ENCODE results near the gene TESPA1. TPM values are rescaled to one million over a fixed set of nuclear protein-coding genes. Genes with fewer than 3 reads are reported as not detected.
A peak's percentile ranks its signal among the peaks of the same experiment; 100 is the strongest.

TESPA1 gene
- total RNA-seq, 6 experiments from 2014 or later = not detected

DNA sequence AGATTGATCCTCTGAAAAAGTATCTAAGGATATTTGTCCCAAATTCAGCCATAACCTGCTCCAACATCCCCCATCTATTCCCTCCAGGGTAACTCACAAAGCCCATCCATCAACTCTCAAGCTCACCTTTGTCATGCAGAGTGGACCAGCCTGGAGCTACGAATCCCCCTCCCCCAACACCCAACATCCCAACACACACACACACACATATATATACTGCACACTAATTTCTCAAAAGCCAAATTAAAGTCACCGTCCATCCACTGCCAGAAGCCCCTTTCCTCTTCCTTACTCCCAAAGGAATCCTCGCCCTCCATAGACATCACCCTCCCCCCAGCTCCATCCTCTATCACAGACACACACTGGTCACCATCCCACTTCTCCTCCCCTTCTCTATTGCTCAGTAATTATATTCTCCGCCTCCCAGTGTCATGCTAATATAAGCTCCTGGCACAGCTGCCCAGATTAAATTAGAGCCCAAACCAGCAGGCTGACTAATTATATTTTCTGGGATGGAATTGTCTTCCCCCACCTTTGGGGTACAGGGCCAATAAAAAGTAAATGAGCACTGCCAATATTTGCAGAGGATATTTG lies 13.5 kb upstream of the TESPA1 start:
- peaks cover 13% of the 10 kb centered on the region for H3K27me3 Mint-ChIP-seq (ENCODE audit: insufficient read depth)

DNA sequence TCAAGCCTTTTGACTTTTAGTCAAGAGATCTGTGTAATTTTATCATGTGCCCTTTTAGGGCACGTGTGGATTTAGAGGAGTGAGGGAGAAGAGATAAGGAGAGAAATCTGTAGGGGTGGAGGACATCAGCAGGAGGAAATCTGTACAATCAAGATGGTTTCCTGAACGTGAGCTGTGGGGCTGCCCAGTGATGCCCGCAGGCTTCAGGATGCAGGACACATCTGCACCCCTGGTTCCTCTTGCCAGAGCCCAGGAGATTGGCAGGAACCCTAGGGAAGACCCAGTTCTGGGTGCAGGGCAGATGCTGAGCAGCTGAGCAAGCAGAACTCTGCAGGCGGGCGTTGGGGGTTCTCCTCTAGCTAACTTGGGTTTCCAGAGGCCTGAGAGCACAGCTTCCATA lies 11.6 kb upstream of the TESPA1 start:
- no peak for DNase-seq
- Mint-ChIP-seq H3K4me3 (no peak overlapping the region), H3K27me3 (ENCODE audit: insufficient read depth) (peaks cover 8% of the 10 kb centered on the region; the same call in 1 of the 2 replicates), H3K36me3 (ENCODE audit: low read depth) (no peaks in the 10 kb centered on the region), H3K9me3 (no peaks in the 10 kb centered on the region), H3K27ac (no peak overlapping the region), H3K4me1 (ENCODE audit: low read depth) (no peaks in the 10 kb centered on the region)
- TF ChIP-seq, protein P1, sequence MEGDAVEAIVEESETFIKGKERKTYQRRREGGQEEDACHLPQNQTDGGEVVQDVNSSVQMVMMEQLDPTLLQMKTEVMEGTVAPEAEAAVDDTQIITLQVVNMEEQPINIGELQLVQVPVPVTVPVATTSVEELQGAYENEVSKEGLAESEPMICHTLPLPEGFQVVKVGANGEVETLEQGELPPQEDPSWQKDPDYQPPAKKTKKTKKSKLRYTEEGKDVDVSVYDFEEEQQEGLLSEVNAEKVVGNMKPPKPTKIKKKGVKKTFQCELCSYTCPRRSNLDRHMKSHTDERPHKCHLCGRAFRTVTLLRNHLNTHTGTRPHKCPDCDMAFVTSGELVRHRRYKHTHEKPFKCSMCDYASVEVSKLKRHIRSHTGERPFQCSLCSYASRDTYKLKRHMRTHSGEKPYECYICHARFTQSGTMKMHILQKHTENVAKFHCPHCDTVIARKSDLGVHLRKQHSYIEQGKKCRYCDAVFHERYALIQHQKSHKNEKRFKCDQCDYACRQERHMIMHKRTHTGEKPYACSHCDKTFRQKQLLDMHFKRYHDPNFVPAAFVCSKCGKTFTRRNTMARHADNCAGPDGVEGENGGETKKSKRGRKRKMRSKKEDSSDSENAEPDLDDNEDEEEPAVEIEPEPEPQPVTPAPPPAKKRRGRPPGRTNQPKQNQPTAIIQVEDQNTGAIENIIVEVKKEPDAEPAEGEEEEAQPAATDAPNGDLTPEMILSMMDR (IDR thresholded peaks at IDR 0.05) = no peak

More for the DNA sequence above, 13.5 kb upstream of the TESPA1 start:
- Mint-ChIP-seq H3K4me1 (ENCODE audit: low read depth) (no peaks in the 10 kb centered on the region), H3K36me3 (ENCODE audit: low read depth) (no peaks in the 10 kb centered on the region), H3K9me3 (no peaks in the 10 kb centered on the region), H3K4me3 (no peak overlapping the region), H3K27ac (no peak overlapping the region)
- TF ChIP-seq, protein P1 (IDR thresholded peaks at IDR 0.05) = no peak
- no peak for DNase-seq

DNA sequence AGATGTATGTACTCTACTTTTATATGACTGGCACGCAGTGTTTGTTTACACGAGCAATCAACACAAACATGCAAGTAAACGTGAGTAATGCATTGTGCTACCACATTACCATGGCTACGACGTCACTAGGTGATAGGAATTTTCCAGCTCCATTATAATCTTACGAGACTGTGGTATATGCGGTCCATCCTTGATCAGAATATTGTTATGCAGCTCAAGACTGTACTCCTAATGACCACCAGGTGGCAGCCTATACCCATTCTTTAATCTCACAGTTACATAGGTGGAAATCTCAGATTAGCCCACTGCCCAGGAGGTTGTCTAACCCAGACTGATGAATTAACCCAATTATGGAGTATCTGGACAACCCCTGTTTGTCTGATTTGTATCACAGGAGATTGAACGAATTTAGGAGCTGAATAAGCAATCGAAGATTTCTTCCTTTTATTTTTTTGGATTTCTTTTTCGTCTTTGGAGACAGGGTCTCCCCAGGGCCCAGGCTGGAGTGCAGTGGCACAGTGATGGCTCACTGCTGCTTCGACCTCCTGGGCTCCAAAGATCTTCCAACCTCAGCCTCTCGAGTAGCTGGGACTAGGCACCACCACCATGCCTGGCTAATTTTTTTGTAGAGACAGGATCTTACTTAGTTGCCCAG lies 8.7 kb upstream of the TESPA1 start:
- peak; percentile 33 for DNase-seq
- Mint-ChIP-seq H3K36me3 (ENCODE audit: low read depth) (no peaks in the 10 kb centered on the region), H3K27ac (no peak overlapping the region), H3K4me1 (ENCODE audit: low read depth) (no peaks in the 10 kb centered on the region), H3K27me3 (ENCODE audit: insufficient read depth) (peaks cover 22% of the 10 kb centered on the region), H3K4me3 (no peak overlapping the region), H3K9me3 (no peaks in the 10 kb centered on the region)
- TF ChIP-seq, protein P1 (IDR thresholded peaks at IDR 0.05) = peak; percentile 96

DNA sequence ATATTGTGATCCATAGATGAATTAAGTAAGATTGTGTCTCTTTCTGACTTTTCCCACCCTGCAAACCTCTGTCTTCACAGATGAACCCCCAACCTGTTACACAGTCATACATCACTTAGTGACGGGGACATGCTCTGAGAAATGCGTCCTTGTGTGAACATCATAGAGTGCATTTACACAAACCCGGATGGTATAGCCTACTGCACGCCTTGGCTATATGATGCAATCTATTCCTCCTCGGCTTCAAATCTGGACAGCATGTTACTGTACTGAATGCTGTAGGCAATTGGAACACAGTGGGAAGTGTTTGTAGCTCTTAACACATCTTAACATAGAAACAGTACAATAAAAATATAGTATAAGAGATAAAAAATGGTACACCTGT lies 7.4 kb upstream of the TESPA1 start:
- TF ChIP-seq, protein P1 (IDR thresholded peaks at IDR 0.05) = no peak
- DNase-seq = no peak
- Mint-ChIP-seq H3K9me3 (no peaks in the 10 kb centered on the region), H3K4me3 (no peak overlapping the region), H3K27me3 (ENCODE audit: insufficient read depth) (peaks cover 17% of the 10 kb centered on the region), H3K4me1 (ENCODE audit: low read depth) (no peaks in the 10 kb centered on the region), H3K36me3 (ENCODE audit: low read depth) (no peaks in the 10 kb centered on the region), H3K27ac (no peak overlapping the region)

DNA sequence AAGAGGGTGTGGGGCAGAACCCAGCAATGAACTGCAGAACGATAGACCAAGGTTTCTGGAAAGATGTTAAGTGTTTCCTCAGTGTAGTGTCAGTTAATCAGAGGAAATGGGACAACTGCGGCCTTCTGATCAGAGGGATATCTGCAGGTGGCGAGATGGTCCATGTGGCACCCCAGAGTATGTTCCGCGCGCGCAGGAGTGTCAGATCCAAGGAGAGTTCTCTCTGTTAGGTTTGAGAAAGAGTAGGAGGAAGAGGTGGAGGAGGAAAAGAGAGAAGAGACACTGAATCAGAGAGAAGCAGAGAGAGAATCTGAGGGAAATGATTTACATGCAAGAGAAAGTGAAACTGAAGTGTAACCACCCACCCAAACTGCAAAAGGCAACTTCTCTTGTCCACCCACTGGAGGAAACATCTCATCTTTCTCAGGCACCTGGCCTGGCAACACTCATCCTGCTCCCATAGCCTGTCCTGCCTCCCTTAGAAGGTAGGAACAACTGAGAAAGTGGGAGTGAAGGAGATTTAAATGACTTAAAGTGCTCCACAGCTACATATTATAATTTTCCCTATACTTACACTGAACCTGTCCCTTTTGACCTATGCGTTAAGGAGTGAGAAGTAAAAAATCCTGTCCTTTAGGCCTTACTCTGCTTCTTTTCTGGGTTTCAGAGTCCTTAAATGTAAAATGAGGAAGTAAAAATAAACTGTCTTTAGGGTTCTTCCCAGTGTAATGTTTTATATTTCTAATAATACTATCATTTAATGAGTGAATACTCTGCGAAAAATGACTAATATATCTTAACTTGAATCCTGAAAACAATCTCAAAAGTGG lies 6.8 kb upstream of the TESPA1 start:
- DNase-seq = no peak
- Mint-ChIP-seq H3K4me3 (no peak overlapping the region), H3K36me3 (ENCODE audit: low read depth) (no peaks in the 10 kb centered on the region), H3K27ac (no peak overlapping the region), H3K4me1 (ENCODE audit: low read depth) (no peaks in the 10 kb centered on the region), H3K9me3 (no peaks in the 10 kb centered on the region), H3K27me3 (ENCODE audit: insufficient read depth) (peaks cover 17% of the 10 kb centered on the region)
- TF ChIP-seq, protein P1 (IDR thresholded peaks at IDR 0.05) = no peak

All from HFFc6 (cell line).